HG02678 (cell line): ENCODE data around the gene DYNC1LI1.

Experiments used
- ATAC-seq: cut with Tn5 transposase; IDR thresholded peaks from one replicate; pipeline ENCODE4 v1.9.1; 2021; ENCODE audit warnings: mild to moderate bottlenecking, moderate library complexity; ENCODE audit not compliant: unreplicated experiment

Gene DYNC1LI1

GRCh38 chr3:32570421-32571191 lies at the start of gene DYNC1LI1:
DYNC1LI1 (minus strand) TSS chr3:32570858; CDS start chr3:32570770, 88 bp downstream.
- peak; percentile 89 for ATAC-seq

GRCh38 chr3:32619395-32619794 lies 48.7 kb upstream of the DYNC1LI1 start:
- ATAC-seq = no peak

GRCh38 chr3:32616267-32616962 lies 45.8 kb upstream of the DYNC1LI1 start:
- no peak for ATAC-seq

GRCh38 chr3:32614956-32615355 lies 44.3 kb upstream of the DYNC1LI1 start:
- ATAC-seq = no peak

- no peak for ATAC-seq
Observed at GRCh38 chr3:32613183-32613582, 42.5 kb upstream of the DYNC1LI1 start.

GRCh38 chr3:32612547-32612946 lies 41.9 kb upstream of the DYNC1LI1 start:
- ATAC-seq = no peak

- no peak for ATAC-seq
Observed at GRCh38 chr3:32607522-32607921, 36.9 kb upstream of the DYNC1LI1 start.

GRCh38 chr3:32606960-32607359 lies 36.3 kb upstream of the DYNC1LI1 start:
- no peak for ATAC-seq

- no peak for ATAC-seq
Observed at GRCh38 chr3:32606277-32606676, 35.6 kb upstream of the DYNC1LI1 start.

- ATAC-seq = no peak
Observed at GRCh38 chr3:32603064-32603463, 32.4 kb upstream of the DYNC1LI1 start.

- no peak for ATAC-seq
Observed at GRCh38 chr3:32602206-32602605, 31.5 kb upstream of the DYNC1LI1 start.

GRCh38 chr3:32601722-32602121 lies 31.1 kb upstream of the DYNC1LI1 start:
- ATAC-seq = no peak

GRCh38 chr3:32597656-32598055 lies 27.0 kb upstream of the DYNC1LI1 start:
- ATAC-seq = no peak

GRCh38 chr3:32596909-32597369 lies 26.3 kb upstream of the DYNC1LI1 start:
- ATAC-seq = no peak

GRCh38 chr3:32596282-32596908 lies 25.7 kb upstream of the DYNC1LI1 start:
- ATAC-seq = no peak

GRCh38 chr3:32595323-32595722 lies 24.7 kb upstream of the DYNC1LI1 start:
- ATAC-seq = no peak

GRCh38 chr3:32593903-32594525 lies 23.4 kb upstream of the DYNC1LI1 start:
- no peak for ATAC-seq

- no peak for ATAC-seq
Observed at GRCh38 chr3:32592696-32593353, 22.2 kb upstream of the DYNC1LI1 start.

GRCh38 chr3:32592011-32592410 lies 21.4 kb upstream of the DYNC1LI1 start:
- ATAC-seq = no peak

- no peak for ATAC-seq
Observed at GRCh38 chr3:32591186-32591585, 20.5 kb upstream of the DYNC1LI1 start.

GRCh38 chr3:32586356-32586755 lies 15.7 kb upstream of the DYNC1LI1 start:
- no peak for ATAC-seq
